ENCODE measurements around the gene KCNK15.

GRCh38 chr20:44701858-44702256 is 43.8 kb upstream of the KCNK15 start:
- TF ChIP-seq CTCF (conservative IDR thresholded peaks at IDR 0.05; ENCODE audit: low read length) (no peak), EZH2phosphoT487 (IDR thresholded peaks at IDR 0.05; ENCODE audit: borderline replicate concordance) (no peak)
